Measurements from ENCODE around the gene DNAAF2. TPM values are rescaled to one million over a fixed set of nuclear protein-coding genes. Genes with fewer than 3 reads are reported as not detected.

DNAAF2 gene
- total and polyA plus RNA-seq, 2 of the 13 experiments (the other 11 are each of a cell fraction or from before 2014, with no cell fraction given), result 6.1 to 13.6 TPM

GRCh38 chr14:49585803-49586672 is 49.0 kb downstream of the DNAAF2 start, which contains the start of gene RPS29 (continued):
- TF ChIP-seq ZNF317 (CRISPR knock-in tag; IDR thresholded peaks at IDR 0.05), result 0 out of 2 replicates have a peak, but pooled peaks have one; percentile 24
- TF ChIP-seq MAF1 (CRISPR knock-in tag; IDR thresholded peaks at IDR 0.05; ENCODE audit: borderline replicate concordance), result peak; percentile 99
- TF ChIP-seq, protein P1, sequence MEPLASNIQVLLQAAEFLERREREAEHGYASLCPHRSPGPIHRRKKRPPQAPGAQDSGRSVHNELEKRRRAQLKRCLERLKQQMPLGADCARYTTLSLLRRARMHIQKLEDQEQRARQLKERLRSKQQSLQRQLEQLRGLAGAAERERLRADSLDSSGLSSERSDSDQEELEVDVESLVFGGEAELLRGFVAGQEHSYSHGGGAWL (CRISPR knock-in tag; IDR thresholded peaks at IDR 0.05), result peak; percentile 50
- TF ChIP-seq NFKBIZ (CRISPR knock-in tag; IDR thresholded peaks at IDR 0.05), result no peak; the same call in 1 of the 2 replicates
- no peak for TF ChIP-seq GABPA (IDR thresholded peaks at IDR 0.05; ENCODE audit: low read depth, low read length)
- peak; percentile 44; the same call in 1 of the 2 replicates for TF ChIP-seq GABPA (CRISPR knock-in tag; IDR thresholded peaks at IDR 0.05; ENCODE audit: low read depth)
- peak; percentile 91 for TF ChIP-seq DR1 (CRISPR knock-in tag; IDR thresholded peaks at IDR 0.05)
- TF ChIP-seq SAFB2 (CRISPR knock-in tag; IDR thresholded peaks at IDR 0.05; ENCODE audit: borderline replicate concordance, low read depth), result 0 out of 2 replicates have a peak, but pooled peaks have one; percentile 54
- no peak for TF ChIP-seq SYNCRIP (IDR thresholded peaks at IDR 0.05; ENCODE audit: insufficient read depth, low read depth, low read length)
- TF ChIP-seq TFAP4 (IDR thresholded peaks at IDR 0.05; ENCODE audit: borderline replicate concordance, low read depth), result no peak
- no peak for TF ChIP-seq RFX1 (IDR thresholded peaks at IDR 0.05)
- TF ChIP-seq, protein P2, sequence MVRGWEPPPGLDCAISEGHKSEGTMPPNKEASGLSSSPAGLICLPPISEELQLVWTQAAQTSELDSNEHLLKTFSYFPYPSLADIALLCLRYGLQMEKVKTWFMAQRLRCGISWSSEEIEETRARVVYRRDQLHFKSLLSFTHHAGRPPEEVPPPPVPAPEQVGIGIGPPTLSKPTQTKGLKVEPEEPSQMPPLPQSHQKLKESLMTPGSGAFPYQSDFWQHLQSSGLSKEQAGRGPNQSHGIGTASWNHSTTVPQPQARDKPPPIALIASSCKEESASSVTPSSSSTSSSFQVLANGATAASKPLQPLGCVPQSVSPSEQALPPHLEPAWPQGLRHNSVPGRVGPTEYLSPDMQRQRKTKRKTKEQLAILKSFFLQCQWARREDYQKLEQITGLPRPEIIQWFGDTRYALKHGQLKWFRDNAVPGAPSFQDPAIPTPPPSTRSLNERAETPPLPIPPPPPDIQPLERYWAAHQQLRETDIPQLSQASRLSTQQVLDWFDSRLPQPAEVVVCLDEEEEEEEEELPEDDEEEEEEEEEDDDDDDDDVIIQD (CRISPR knock-in tag; IDR thresholded peaks at IDR 0.05; ENCODE audit: low read depth), result no peak
- TF ChIP-seq SUZ12 (IDR thresholded peaks at IDR 0.05; ENCODE audit: low read depth, low read length), result peak; percentile 40
- TF ChIP-seq, protein P3, sequence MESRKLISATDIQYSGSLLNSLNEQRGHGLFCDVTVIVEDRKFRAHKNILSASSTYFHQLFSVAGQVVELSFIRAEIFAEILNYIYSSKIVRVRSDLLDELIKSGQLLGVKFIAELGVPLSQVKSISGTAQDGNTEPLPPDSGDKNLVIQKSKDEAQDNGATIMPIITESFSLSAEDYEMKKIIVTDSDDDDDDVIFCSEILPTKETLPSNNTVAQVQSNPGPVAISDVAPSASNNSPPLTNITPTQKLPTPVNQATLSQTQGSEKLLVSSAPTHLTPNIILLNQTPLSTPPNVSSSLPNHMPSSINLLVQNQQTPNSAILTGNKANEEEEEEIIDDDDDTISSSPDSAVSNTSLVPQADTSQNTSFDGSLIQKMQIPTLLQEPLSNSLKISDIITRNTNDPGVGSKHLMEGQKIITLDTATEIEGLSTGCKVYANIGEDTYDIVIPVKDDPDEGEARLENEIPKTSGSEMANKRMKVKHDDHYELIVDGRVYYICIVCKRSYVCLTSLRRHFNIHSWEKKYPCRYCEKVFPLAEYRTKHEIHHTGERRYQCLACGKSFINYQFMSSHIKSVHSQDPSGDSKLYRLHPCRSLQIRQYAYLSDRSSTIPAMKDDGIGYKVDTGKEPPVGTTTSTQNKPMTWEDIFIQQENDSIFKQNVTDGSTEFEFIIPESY (CRISPR knock-in tag; IDR thresholded peaks at IDR 0.05), result peak; percentile 10; the same call in 1 of the 2 replicates
- peak; percentile 68; the same call in 1 of the 2 replicates for TF ChIP-seq SSRP1 (CRISPR knock-in tag; IDR thresholded peaks at IDR 0.05)
- TF ChIP-seq ZMAT3 (CRISPR knock-in tag; conservative IDR thresholded peaks at IDR 0.05), result 0 out of 2 replicates have a peak, but pooled peaks have one; percentile 32
- peak; percentile 57 for TF ChIP-seq GATAD2A (CRISPR knock-in tag; IDR thresholded peaks at IDR 0.05)
- peak; percentile 32; the same call in 1 of the 2 replicates for TF ChIP-seq ATF7-NPFF (CRISPR knock-in tag; IDR thresholded peaks at IDR 0.05; ENCODE audit: low read depth)
- TF ChIP-seq ZNF556 (CRISPR knock-in tag; IDR thresholded peaks at IDR 0.05; ENCODE audit: borderline replicate concordance), result peak; percentile 74; the same call in 1 of the 2 replicates
- TF ChIP-seq TSC22D2 (CRISPR knock-in tag; IDR thresholded peaks at IDR 0.05; ENCODE audit: borderline replicate concordance), result 0 out of 2 replicates have a peak, but pooled peaks have one; percentile 17
- TF ChIP-seq E2F1 (CRISPR knock-in tag; IDR thresholded peaks at IDR 0.05), result 0 out of 2 replicates have a peak, but pooled peaks have one; percentile 50
- peak; percentile 77 for TF ChIP-seq RFX5 (IDR thresholded peaks at IDR 0.05; ENCODE audit: low read depth, low read length)
- TF ChIP-seq KAT2B (IDR thresholded peaks at IDR 0.05; ENCODE audit: borderline replicate concordance, low read depth, low read length), result no peak
- no peak for TF ChIP-seq ZBTB42 (CRISPR knock-in tag; IDR thresholded peaks at IDR 0.05)
- TF ChIP-seq REPIN1 (CRISPR knock-in tag; IDR thresholded peaks at IDR 0.05; ENCODE audit: borderline replicate concordance, low read depth), result peak; percentile 85
